Mucosa of descending colon (tissue), 3 donors: ENCODE data around the gene TEX11. TPM values are rescaled to one million over a fixed set of nuclear protein-coding genes. Genes with fewer than 3 reads are reported as not detected.
"Not testable (repeated sequence)": the region's sequence is repeated elsewhere in the genome, so short reads cannot be mapped to it uniquely, and the experiment has no call there.

ENCODE experiments used
- ATAC-seq: fragments of 200-7000 bp; cut with Tn5 transposase; one replicate; pipeline ENCODE4 v1.9.1; 2020; ENCODE audit warnings: mild to moderate bottlenecking, moderate library complexity
- DNase-seq, 3 donors: peaks; one replicate each; pipeline ENCODE4 v3.0.0-alpha.2; 2020
- H3K36me3 ChIP-seq: fragments of 200-600 bp; one replicate; pipeline ENCODE4 v1.8.0; 2021; ENCODE audit warnings: low read depth, mild to moderate bottlenecking
- H3K4me1 ChIP-seq: fragments of 200-600 bp; one replicate; pipeline ENCODE4 v1.8.0; 2021; ENCODE audit warnings: low read depth, mild to moderate bottlenecking
- H3K4me3 ChIP-seq: fragments of 200-600 bp; one replicate; pipeline ENCODE4 v1.8.0; 2021; ENCODE audit warnings: mild to moderate bottlenecking
- H3K9me3 ChIP-seq: fragments of 200-600 bp; one replicate; pipeline ENCODE4 v1.8.0; 2021; ENCODE audit warnings: mild to moderate bottlenecking
- intact Hi-C, 2 donors: fragments of 100-400 bp; cut with DNase I in 1 of 2; cut with micrococcal nuclease in 1 of 2; formaldehyde crosslinking; loops; one replicate each; pipeline versions ENCODE4 v1.11.0 to v1.11.1; 2022; cut with DNase I, micrococcal nuclease
- total RNA-seq, 3 donors: library from RNA; stranded (reverse); fragmentation: NEBNext Ultra II Directional in 2 of 3; extraction: Animal tissue kit (Norgen Biotek cat#: 25700) in 2 of 3; gene quantifications; one replicate each; pipeline versions ENCODE4 v1.2.1 to v1.2.4, GENCODE V29; 2021 to 2023
- TF ChIP-seq, protein P1 (sequence below): fragments of 200-600 bp; IDR thresholded peaks from one replicate; pipeline ENCODE4 v1.8.0; 2022; ENCODE audit warnings: antibody characterized with exemption, mild to moderate bottlenecking
- donor health status: DM: no; HTN: no; CAD: no; lungs with moderate emphysema.
- donor health status: DM: no; HTN: no; CAD: no.
- donor health status: DM: no; HTN: yes; CAD: no.

The TEX11 gene
- total RNA-seq, 3 donors from 2014 or later, result 0.89 to 2.7 (median 2.1) TPM

DNA sequence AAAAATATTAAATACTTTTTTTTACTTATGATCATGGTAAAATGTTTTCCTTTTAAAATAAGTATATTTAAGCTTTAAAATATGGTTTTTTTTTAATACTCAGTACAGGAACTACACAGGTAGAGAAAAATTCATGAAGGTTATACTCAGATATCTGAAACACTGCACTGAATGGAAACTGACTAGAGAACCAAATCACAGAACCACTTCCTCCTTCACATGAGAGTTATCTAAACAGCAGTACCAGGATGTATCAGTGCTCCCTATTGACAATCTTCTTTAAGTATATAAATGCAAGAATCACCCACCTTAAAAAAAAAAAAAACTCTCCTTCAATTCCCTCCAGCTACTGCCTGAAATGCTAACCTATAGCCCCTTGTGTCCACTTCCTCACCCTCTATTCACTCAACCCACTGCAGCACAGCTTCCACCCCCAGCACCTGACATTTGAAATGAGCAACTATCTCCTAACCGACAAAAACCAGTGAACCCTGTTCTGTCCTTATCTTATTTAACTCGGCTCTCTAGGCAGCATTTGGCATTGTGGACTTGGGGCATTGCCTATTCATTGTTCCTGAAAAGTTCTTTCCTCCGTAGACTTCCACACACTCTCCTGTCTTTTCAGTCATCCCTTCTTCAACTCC, 13.3 kb upstream of the TEX11 start:
- H3K36me3 ChIP-seq, result no peaks in the 10 kb centered on the region
- no peaks in the 10 kb centered on the region for H3K9me3 ChIP-seq
- intact Hi-C loops, result no loop called here
- DNase-seq (no peak), ATAC-seq (no peak)
- no peaks in the 10 kb centered on the region for H3K4me1 ChIP-seq
- TF ChIP-seq, protein P1, sequence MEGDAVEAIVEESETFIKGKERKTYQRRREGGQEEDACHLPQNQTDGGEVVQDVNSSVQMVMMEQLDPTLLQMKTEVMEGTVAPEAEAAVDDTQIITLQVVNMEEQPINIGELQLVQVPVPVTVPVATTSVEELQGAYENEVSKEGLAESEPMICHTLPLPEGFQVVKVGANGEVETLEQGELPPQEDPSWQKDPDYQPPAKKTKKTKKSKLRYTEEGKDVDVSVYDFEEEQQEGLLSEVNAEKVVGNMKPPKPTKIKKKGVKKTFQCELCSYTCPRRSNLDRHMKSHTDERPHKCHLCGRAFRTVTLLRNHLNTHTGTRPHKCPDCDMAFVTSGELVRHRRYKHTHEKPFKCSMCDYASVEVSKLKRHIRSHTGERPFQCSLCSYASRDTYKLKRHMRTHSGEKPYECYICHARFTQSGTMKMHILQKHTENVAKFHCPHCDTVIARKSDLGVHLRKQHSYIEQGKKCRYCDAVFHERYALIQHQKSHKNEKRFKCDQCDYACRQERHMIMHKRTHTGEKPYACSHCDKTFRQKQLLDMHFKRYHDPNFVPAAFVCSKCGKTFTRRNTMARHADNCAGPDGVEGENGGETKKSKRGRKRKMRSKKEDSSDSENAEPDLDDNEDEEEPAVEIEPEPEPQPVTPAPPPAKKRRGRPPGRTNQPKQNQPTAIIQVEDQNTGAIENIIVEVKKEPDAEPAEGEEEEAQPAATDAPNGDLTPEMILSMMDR, result no peak
- H3K4me3 ChIP-seq, result no peak overlapping the region

DNA sequence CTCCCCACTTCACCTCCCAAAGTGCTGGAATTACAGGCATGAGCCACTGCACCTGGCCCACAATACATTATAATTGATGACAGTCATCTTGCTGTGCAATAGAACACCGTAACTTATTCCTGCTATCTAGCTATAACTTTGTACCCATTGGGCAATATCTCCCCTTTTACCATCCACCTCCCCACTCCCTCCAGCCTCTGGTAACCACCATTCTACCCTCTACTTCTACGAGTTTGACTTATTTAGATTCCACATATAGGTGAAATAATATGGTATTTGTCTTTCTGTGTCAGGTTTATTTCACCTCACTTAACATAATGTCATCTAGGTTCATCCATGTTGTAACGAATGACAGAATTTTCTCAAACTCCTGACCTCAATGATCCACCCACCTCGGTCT, 8.2 kb upstream of the TEX11 start:
- Histone ChIP-seq H3K4me1 (no peaks in the 10 kb centered on the region), H3K9me3 (no peaks in the 10 kb centered on the region), H3K36me3 (no peaks in the 10 kb centered on the region), H3K4me3 (no peak overlapping the region)
- no peak for ATAC-seq
- TF ChIP-seq, protein P1, result no peak
- no peak for DNase-seq
- intact Hi-C loops, result no loop called here

GRCh38 chrX:70907900-70908299, 611 bp downstream of the TEX11 start:
- Histone ChIP-seq H3K4me1 (no peaks in the 10 kb centered on the region), H3K4me3 (no peak overlapping the region), H3K36me3 (no peaks in the 10 kb centered on the region), H3K9me3 (no peaks in the 10 kb centered on the region)
- ATAC-seq, result no peak
- DNase-seq, result no peak
- intact Hi-C loops, result no loop called here
- TF ChIP-seq, protein P1, result no peak

GRCh38 chrX:70901465-70901864, 7.0 kb downstream of the TEX11 start:
- intact Hi-C loops, result no loop called here
- Histone ChIP-seq H3K4me3 (no peak overlapping the region), H3K36me3 (no peaks in the 10 kb centered on the region), H3K4me1 (no peaks in the 10 kb centered on the region), H3K9me3 (no peaks in the 10 kb centered on the region)
- no peak for ATAC-seq
- DNase-seq, result no peak
- TF ChIP-seq, protein P1, result no peak

- H3K9me3 ChIP-seq, intact Hi-C loops, DNase-seq, H3K4me1 ChIP-seq, H3K36me3 ChIP-seq, H3K4me3 ChIP-seq, ATAC-seq: not testable (repeated sequence)
Measured at GRCh38 chrX:70890441-70890840, 18.1 kb downstream of the TEX11 start.

DNA sequence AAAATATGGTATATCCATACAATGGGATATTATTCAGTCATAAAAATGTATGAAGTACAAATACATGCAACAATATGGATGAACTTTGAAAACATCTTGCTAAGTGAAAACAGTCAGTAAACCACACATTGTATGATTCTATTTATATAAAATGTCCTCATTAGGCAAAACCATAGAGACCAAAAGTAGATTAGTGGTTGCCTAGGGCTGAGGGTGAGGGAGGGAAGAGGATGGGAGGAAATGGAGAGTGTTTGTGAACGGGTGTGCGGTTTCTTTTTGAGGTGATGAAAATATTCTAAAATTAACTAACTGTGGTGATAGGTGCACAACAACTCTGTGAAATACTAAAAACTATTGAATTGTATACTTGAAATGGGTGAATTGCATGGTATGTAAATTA, 29.6 kb downstream of the TEX11 start:
- intact Hi-C loops, result no loop called here
- TF ChIP-seq, protein P1, result no peak
- no peak overlapping the region for H3K4me3 ChIP-seq
- no peaks in the 10 kb centered on the region for H3K9me3 ChIP-seq
- no peaks in the 10 kb centered on the region for H3K36me3 ChIP-seq
- DNase-seq (no peak), ATAC-seq (no peak)
- H3K4me1 ChIP-seq, result no peaks in the 10 kb centered on the region
